Measurements from ENCODE around the gene LNX1.

DNA sequence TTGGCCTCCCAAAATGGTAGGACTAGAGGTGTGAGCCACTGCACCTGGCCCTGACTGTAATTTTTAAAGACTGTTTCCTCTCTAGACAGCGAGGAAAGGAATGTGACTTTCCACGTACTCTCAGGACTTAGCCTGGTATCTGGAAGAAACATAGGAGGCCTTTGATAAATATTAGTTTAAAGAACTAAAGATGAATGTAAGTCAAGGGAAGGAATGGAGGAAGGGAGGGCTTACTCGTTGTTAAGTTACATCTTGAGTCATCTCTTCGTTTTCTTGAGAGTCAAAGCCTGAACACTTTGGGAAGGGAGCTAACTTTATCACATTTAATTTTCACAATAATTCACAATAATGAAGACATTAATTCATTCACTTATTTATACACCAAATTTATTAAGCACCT is 7.2 kb upstream of the LNX1 start:
- TF ChIP-seq JUN (CRISPR knock-in tag; IDR thresholded peaks at IDR 0.05) (no peak), YEATS2 (CRISPR knock-in tag; IDR thresholded peaks at IDR 0.05; ENCODE audit: borderline replicate concordance) (no peak), SP2 (CRISPR knock-in tag; IDR thresholded peaks at IDR 0.05) (no peak)

Measured in HepG2 (cell line).